GM19452 (cell line): ENCODE measurements around the gene NHS.
"Not testable (repeated sequence)": the region's sequence is repeated elsewhere in the genome, so short reads cannot be mapped to it uniquely, and the experiment has no call there.

Experiments used
- ATAC-seq: cut with Tn5 transposase; IDR thresholded peaks from one replicate; pipeline ENCODE4 v1.9.1; 2021; ENCODE audit not compliant: unreplicated experiment

Gene NHS

DNA sequence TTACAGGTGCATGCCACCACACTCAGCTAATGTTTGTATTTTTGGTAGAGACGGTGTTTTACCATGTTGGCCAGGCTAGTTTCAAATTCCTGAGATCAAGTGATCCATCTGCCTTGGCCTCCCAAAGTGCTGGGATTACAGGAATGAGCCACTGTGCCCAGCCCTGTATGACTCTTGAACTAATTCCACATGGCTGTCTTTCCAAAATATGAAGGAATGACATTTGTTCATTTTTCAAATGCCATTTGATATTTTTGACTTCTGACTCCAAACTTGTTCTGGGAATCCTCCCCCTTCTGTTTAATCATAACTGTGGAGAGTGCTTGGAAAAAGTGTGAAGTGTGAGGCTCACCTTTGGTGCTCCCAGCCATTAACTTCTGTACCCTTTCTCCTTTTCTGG is 119.2 kb downstream of the NHS start:
- ATAC-seq: no peak

GRCh38 chrX:17495052-17495451 is 120.1 kb downstream of the NHS start:
- ATAC-seq: no peak

- no peak for ATAC-seq
Observed at GRCh38 chrX:17496407-17496806, 121.4 kb downstream of the NHS start.

GRCh38 chrX:17497193-17497592 is 122.2 kb downstream of the NHS start:
- no peak for ATAC-seq

GRCh38 chrX:17499512-17499911 is 124.5 kb downstream of the NHS start:
- ATAC-seq: no peak

- no peak for ATAC-seq
Observed at GRCh38 chrX:17500145-17500579, 125.2 kb downstream of the NHS start.

DNA sequence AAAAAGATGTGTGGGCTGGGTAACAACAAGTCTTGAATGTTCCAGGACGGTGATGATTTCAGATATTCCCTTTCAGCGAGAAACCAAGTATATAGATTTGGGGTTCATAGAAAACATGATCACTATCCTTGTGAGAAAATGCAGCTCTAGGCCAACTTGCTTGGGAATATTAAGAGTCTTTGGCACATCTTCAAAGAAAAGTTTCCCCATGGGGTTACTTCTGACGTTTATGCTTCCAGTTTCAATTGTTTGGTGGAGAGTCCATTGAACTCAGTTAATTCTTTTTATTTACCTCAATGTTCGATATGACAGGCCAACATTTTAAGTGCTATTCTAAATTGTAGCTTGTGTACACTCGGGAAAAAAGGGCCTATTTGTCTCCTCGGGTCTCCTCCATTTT is 126.7 kb downstream of the NHS start:
- no peak for ATAC-seq

GRCh38 chrX:17506352-17506751 is 131.4 kb downstream of the NHS start:
- not testable (repeated sequence) for ATAC-seq

GRCh38 chrX:17511556-17511955 is 136.6 kb downstream of the NHS start:
- no peak for ATAC-seq

GRCh38 chrX:17519358-17519757 is 144.4 kb downstream of the NHS start:
- no peak for ATAC-seq

DNA sequence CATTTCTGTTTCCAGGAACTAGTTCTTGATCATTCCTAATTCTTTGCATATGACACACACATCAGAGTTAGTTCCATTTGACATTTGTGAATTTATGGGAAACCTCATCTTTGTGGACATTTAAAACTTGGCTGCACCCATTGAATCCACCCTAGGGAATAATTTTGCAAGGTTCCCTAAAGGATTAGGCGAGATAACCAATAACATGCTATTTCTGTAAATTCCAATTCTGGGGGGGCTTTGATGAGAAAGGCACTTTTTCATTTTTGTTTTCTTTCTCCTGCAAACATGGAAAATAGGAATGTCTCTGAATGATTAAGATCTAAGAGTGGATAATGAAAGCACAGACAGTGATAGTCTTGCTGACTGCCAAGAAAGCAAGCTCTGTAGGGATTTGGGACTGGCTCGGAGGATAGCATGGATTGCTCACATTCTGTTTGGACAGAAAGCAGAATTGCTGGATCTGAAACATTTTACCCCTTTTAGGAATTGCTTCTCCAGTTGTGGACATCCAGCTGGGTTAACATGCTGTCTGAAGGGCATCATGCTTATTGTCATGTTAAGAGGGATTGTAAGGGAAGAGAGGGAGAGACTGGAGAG is 145.1 kb downstream of the NHS start:
- ATAC-seq: no peak

GRCh38 chrX:17521871-17522693 is 147.1 kb downstream of the NHS start:
- no peak for ATAC-seq

- no peak for ATAC-seq
Observed at GRCh38 chrX:17525266-17525665, 150.3 kb downstream of the NHS start.

GRCh38 chrX:17525762-17526555 is 151.0 kb downstream of the NHS start:
- ATAC-seq: no peak

- no peak for ATAC-seq
Observed at GRCh38 chrX:17527135-17527701, 152.2 kb downstream of the NHS start.

DNA sequence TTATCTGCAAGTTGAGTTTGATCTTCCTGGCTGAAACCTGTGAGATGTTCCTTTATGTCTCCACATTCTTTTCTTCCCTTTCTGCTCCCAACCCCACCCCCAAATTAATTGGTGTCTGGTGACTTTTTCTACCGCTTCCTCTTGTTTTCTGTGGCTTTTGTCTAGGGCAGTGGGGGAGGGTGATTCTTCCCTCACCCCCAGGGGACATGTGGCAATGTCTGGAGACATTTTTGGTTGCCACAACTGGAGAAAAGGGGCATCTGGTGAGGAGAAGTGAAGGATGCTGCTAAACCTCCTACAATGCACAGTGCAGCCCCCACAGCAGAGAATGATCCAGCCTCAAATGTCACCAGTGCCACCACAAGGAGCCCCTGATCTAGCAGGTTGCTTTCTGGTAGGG is 152.9 kb downstream of the NHS start:
- no peak for ATAC-seq

DNA sequence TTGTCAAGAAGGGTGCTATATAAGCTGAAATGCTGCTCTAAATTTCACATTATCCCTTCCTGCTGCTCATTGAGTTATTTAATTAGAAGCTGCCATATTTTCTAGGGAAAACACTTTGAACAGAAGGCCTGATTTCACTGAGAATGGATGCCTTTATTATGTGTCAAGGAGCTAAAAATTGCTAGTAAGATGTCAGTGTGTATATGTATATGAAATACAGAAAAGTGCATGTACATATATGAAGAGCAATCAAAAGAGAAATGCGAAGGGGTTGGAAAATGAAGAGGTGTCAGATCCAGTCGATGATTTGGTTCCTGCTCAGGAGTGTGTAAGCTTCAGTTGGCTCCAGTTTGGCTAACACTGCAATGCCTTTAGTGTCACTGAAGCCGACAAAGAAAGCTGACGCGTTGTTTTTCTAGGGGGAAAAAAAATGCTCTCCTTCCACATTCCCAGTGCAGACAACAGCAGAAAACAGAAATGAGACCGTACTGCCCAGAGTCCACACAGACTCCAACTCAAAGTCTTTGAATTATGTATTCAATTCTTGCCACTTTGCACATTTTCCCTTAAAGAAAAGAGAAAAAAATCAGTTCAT is 154.2 kb downstream of the NHS start:
- no peak for ATAC-seq

GRCh38 chrX:17531500-17531899 is 156.5 kb downstream of the NHS start:
- no peak for ATAC-seq

- ATAC-seq: no peak
Observed at GRCh38 chrX:17535229-17535628, 160.2 kb downstream of the NHS start.

DNA sequence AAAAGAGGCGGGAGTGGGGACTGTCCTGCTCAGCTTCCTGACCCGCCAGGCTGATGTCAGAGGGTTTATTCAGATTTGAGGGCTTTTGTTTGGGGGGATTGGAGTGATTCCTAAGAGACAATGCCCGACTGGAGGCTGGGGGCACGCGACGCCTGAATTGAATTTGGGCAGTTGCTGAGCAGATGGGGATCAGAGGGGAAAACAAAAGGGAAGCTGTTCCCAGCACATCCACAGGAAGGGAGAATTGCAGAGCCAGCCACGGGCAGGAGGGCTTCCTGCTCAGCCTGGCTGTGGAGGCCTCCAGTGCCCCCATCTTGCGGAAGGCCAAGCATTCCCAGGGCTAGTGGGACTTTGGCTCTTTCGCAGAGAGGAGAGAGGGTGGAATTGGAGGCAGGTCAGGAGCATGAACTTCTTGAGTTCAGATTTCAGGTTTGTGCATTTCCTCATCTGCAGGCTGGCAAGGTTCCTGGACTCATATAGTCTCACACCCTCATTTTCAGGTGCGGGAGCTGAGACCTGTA is 162.8 kb downstream of the NHS start:
- ATAC-seq: no peak

- no peak for ATAC-seq
Observed at GRCh38 chrX:17542123-17542522, 167.1 kb downstream of the NHS start.
